Right atrium auricular region (tissue), 2 donors: ENCODE data around the gene CDK11A. TPM values are rescaled to one million over a fixed set of nuclear protein-coding genes. Genes with fewer than 3 reads are reported as not detected.

Experiments
- DNase-seq: peaks from one replicate; pipeline ENCODE4 v3.0.0-alpha.2; 2019; ENCODE audit warnings: low spot score
- H3K27ac ChIP-seq, 2 donors: fragments of 200-600 bp; sonication (generic); 1 replicate in 1 of 2; 2 replicates in 1 of 2; pipeline ENCODE4 v1.5.1; 2016 to 2019
- H3K27me3 ChIP-seq, 2 donors: fragments of 200-600 bp; sonication (generic); one replicate each; pipeline versions ENCODE4 v1.5.1 to v1.6.0; 2017 to 2019
- H3K36me3 ChIP-seq: fragments of 200-600 bp; sonication (generic); one replicate; pipeline ENCODE4 v1.5.1; 2016
- H3K4me1 ChIP-seq, 2 donors: fragments of 200-600 bp; sonication (generic); one replicate each; pipeline versions ENCODE4 v1.5.1 to v1.6.0; 2017 to 2019
- H3K4me3 ChIP-seq, 2 donors: fragments of 200-600 bp; sonication (generic); 1 replicate in 1 of 2; 2 replicates in 1 of 2; pipeline ENCODE4 v1.5.1; 2017 to 2019; ENCODE audit warnings: mild to moderate bottlenecking in 1 of 2, moderate library complexity in 1 of 2
- H3K9me3 ChIP-seq, 2 donors: fragments of 200-600 bp; sonication (generic); one replicate each; pipeline ENCODE4 v1.5.1; 2019
- CTCF ChIP-seq, 2 donors: fragments of 200-600 bp; sonication (generic); IDR thresholded peaks; one replicate each; pipeline ENCODE4 v1.5.1; 2019; ENCODE audit warnings: antibody characterized with exemption in 2 of 2
- total RNA-seq, 2 donors: library from RNA; depleted of rRNA; stranded (reverse); fragments of >200 nt; gene quantifications; one replicate each; pipeline ENCODE4 v1.1.0, GENCODE V29; 2016

CDK11A gene
- total RNA-seq, 2 donors from 2014 or later, result 4.3 to 8.2 TPM

- no peak overlapping the region for H3K4me3 ChIP-seq
- no peak overlapping the region for H3K27ac ChIP-seq
- H3K9me3 ChIP-seq, result no peaks in the 10 kb centered on the region
- no peaks in the 10 kb centered on the region for H3K27me3 ChIP-seq
- DNase-seq, result no peak
- no peaks in the 10 kb centered on the region for H3K4me1 ChIP-seq
- peaks cover 32% of the 10 kb centered on the region for H3K36me3 ChIP-seq
- TF ChIP-seq CTCF (IDR thresholded peaks at IDR 0.05), result no peak
Observed at GRCh38 chr1:1671365-1672119, 52.6 kb downstream of the CDK11A start.

GRCh38 chr1:1670866-1671265, 53.3 kb downstream of the CDK11A start:
- no peak for DNase-seq
- no peak overlapping the region for H3K27ac ChIP-seq
- H3K36me3 ChIP-seq, result peaks cover 39% of the 10 kb centered on the region

GRCh38 chr1:1669468-1670440, 54.4 kb downstream of the CDK11A start:
- Histone ChIP-seq H3K4me1 (no peaks in the 10 kb centered on the region), H3K27ac (no peak overlapping the region), H3K4me3 (no peak overlapping the region), H3K27me3 (no peaks in the 10 kb centered on the region), H3K36me3 (peaks cover 49% of the 10 kb centered on the region), H3K9me3 (no peaks in the 10 kb centered on the region)
- TF ChIP-seq CTCF (IDR thresholded peaks at IDR 0.05), result no peak
- DNase-seq, result no peak

More at GRCh38 chr1:1670866-1671265, 53.3 kb downstream of the CDK11A start:
- Histone ChIP-seq H3K27me3 (no peaks in the 10 kb centered on the region), H3K4me1 (no peaks in the 10 kb centered on the region), H3K4me3 (no peak overlapping the region), H3K9me3 (no peaks in the 10 kb centered on the region)
- no peak for TF ChIP-seq CTCF (IDR thresholded peaks at IDR 0.05)

- Histone ChIP-seq H3K27ac (no peak overlapping the region), H3K27me3 (no peaks in the 10 kb centered on the region), H3K36me3 (peaks cover 37% of the 10 kb centered on the region), H3K4me3 (no peak overlapping the region), H3K4me1 (no peaks in the 10 kb centered on the region), H3K9me3 (no peaks in the 10 kb centered on the region)
- no peak for DNase-seq
- no peak for TF ChIP-seq CTCF (IDR thresholded peaks at IDR 0.05)
Observed at GRCh38 chr1:1666526-1666925, 57.6 kb downstream of the CDK11A start.

- Histone ChIP-seq H3K4me1 (no peaks in the 10 kb centered on the region), H3K4me3 (no peak overlapping the region), H3K27me3 (no peaks in the 10 kb centered on the region), H3K27ac (no peak overlapping the region), H3K9me3 (no peaks in the 10 kb centered on the region), H3K36me3 (peaks cover 30% of the 10 kb centered on the region)
- DNase-seq, result no peak
- peak in 1 of 2 donors; percentile 43 for TF ChIP-seq CTCF (IDR thresholded peaks at IDR 0.05)
Observed at GRCh38 chr1:1665815-1666251, 58.3 kb downstream of the CDK11A start.
